Keratinocyte (primary cell): ENCODE measurements around the gene FTL.
"Not testable (repeated sequence)": the region's sequence is repeated elsewhere in the genome, so short reads cannot be mapped to it uniquely, and the experiment has no call there.

Source experiments
- EZH2 ChIP-seq: IDR thresholded peaks from one replicate; pipeline ENCODE4 v1.6.1; 2012; ENCODE audit warnings: inconsistent platforms, mild to moderate bottlenecking, low read length, moderate library complexity
- TF ChIP-seq, protein P1 (sequence below), 3 experiments: IDR thresholded peaks in 1 of 3; conservative IDR thresholded peaks in 1 of 3; optimal IDR thresholded peaks in 1 of 3; 2 replicates in 2 of 3; 3 replicates in 1 of 3; pipeline versions ENCODE3 to v1.5.1; 2011; ENCODE audit warnings: low read length in 3 of 3, mild to moderate bottlenecking in 3 of 3, moderate library complexity in 2 of 3, control low read depth in 1 of 3, inconsistent platforms in 1 of 3; ENCODE audit not compliant: insufficient read depth in 2 of 3; ENCODE audit errors: extremely low read depth in 1 of 3

DNA sequence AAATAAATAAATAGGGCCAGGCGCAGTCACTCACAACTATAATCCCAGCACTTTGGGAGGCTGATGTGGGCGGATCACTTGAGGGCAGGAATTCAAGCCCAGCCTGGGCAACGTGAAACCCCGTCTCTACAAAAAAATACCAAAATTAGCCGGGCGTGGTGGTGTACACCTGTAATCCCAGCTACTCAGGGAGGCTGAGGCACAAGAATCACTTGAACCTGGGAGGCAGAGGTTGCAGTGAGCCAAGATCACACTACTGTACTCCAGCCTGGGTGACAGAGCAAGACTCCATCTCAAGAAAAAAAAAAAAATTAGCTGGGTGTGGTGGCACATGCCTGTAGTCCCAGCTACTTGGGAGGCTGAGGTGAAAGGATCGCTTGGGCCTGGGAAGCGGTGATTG, 39.2 kb upstream of the FTL start:
- TF ChIP-seq, protein P1, sequence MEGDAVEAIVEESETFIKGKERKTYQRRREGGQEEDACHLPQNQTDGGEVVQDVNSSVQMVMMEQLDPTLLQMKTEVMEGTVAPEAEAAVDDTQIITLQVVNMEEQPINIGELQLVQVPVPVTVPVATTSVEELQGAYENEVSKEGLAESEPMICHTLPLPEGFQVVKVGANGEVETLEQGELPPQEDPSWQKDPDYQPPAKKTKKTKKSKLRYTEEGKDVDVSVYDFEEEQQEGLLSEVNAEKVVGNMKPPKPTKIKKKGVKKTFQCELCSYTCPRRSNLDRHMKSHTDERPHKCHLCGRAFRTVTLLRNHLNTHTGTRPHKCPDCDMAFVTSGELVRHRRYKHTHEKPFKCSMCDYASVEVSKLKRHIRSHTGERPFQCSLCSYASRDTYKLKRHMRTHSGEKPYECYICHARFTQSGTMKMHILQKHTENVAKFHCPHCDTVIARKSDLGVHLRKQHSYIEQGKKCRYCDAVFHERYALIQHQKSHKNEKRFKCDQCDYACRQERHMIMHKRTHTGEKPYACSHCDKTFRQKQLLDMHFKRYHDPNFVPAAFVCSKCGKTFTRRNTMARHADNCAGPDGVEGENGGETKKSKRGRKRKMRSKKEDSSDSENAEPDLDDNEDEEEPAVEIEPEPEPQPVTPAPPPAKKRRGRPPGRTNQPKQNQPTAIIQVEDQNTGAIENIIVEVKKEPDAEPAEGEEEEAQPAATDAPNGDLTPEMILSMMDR (optimal IDR thresholded peaks at IDR 0.05 in 1 of 3, IDR thresholded peaks at IDR 0.05 in 1 of 3, conservative IDR thresholded peaks at IDR 0.05 in 1 of 3; ENCODE audit: extremely low read depth in 1 of 3, insufficient read depth in 2 of 3, low read length in 3 of 3), result not testable (repeated sequence)
- not testable (repeated sequence) for TF ChIP-seq EZH2
